Lung (tissue), 12 donors: ENCODE measurements around the gene PBRM1. TPM values are rescaled to one million over a fixed set of nuclear protein-coding genes. Genes with fewer than 3 reads are reported as not detected.

ENCODE experiments used
- ATAC-seq: fragments of 200-7000 bp; cut with Tn5 transposase; one replicate; pipeline ENCODE4 v1.9.1; 2020; ENCODE audit warnings: moderate number of reproducible peaks; ENCODE audit not compliant: insufficient read depth, low FRiP score
- DNase-seq, 3 donors: peaks; one replicate each; pipeline ENCODE4 v3.0.0-alpha.2; 2013 to 2017
- H3K27ac ChIP-seq, 2 donors: one replicate each; pipeline ENCODE4 v1.5.1; 2013; ENCODE audit warnings: mild to moderate bottlenecking in 2 of 2, moderate library complexity in 2 of 2, control low read depth in 1 of 2, inconsistent platforms in 1 of 2, low read depth in 1 of 2, low read length in 1 of 2
- H3K27me3 ChIP-seq, 3 donors: one replicate each; pipeline ENCODE4 v1.5.1; 2013; ENCODE audit warnings: low read length in 2 of 3; ENCODE audit not compliant: control insufficient read depth in 3 of 3, insufficient read depth in 3 of 3
- H3K36me3 ChIP-seq, 4 donors: one replicate each; pipeline ENCODE4 v1.5.1; 2013; ENCODE audit warnings: low read length in 4 of 4, mild to moderate bottlenecking in 1 of 4, moderate library complexity in 1 of 4; ENCODE audit not compliant: control insufficient read depth in 4 of 4, insufficient read depth in 4 of 4
- H3K4me1 ChIP-seq, 5 donors: one replicate each; pipeline ENCODE4 v1.5.1; 2013; ENCODE audit warnings: low read length in 5 of 5, mild to moderate bottlenecking in 2 of 5, moderate library complexity in 1 of 5; ENCODE audit not compliant: control insufficient read depth in 5 of 5, insufficient read depth in 5 of 5
- H3K4me3 ChIP-seq: one replicate; pipeline ENCODE4 v1.5.1; 2013; ENCODE audit warnings: mild to moderate bottlenecking, control low read depth, moderate library complexity
- H3K9ac ChIP-seq, 2 donors: one replicate each; pipeline ENCODE4 v1.5.1; 2013; ENCODE audit warnings: low read length in 2 of 2, control low read depth in 1 of 2; ENCODE audit not compliant: insufficient read depth in 1 of 2
- H3K9me3 ChIP-seq, 4 donors: one replicate each; pipeline ENCODE4 v1.5.1; 2013; ENCODE audit warnings: low read length in 3 of 4, mild to moderate bottlenecking in 1 of 4, moderate library complexity in 1 of 4; ENCODE audit not compliant: control insufficient read depth in 4 of 4, insufficient read depth in 3 of 4
- CTCF ChIP-seq: IDR thresholded peaks from 2 replicates; pipeline ENCODE4 v1.5.1; 2012; ENCODE audit warnings: mild to moderate bottlenecking; ENCODE audit errors: control extremely low read depth, extremely low read depth
- WGBS, 2 donors: extraction: QIAGEN DNeasy Blood & Tissue Kit; methylation state at CpG; one replicate each; pipeline ENCODE4 v1.1.7; 2013; 5-methylcytosine and 5-hydroxymethylcytosine counted together
- polyA plus RNA-seq, 2 donors: library from polyadenylated mRNA; stranded (reverse); fragments of 200-250 nt; gene quantifications; one replicate each; pipeline ENCODE4 v1.2.1, GENCODE V29; 2013
- total RNA-seq, 2 donors: library from RNA; depleted of rRNA in 1 of 2; stranded (reverse); fragments of >200 nt in 1 of 2; gene quantifications; one replicate each; pipeline ENCODE4 v1.2.1, GENCODE V29; 2014 to 2021
- donor health status: control.
- donor health status: control.
- donor health status: Bipolar disorder and iron deficiency.
- donor health status: healthy.
- donor health status: DM: yes; HTN: yes; CAD: no.

PBRM1 gene
- total and polyA plus RNA-seq, 4 donors, result 9.8 to 92.8 (median 40.7) TPM

GRCh38 chr3:52516509-52517195, 169.1 kb downstream of the PBRM1 start:
- H3K27me3 ChIP-seq, result no peaks in the 10 kb centered on the region
- ATAC-seq (no peak), DNase-seq (no peak)
- H3K4me3 ChIP-seq, result no peak overlapping the region
- peaks cover 0 to 14% (median under 1%) of the 10 kb centered on the region in 4 donors for H3K36me3 ChIP-seq
- H3K9ac ChIP-seq, result no peak overlapping the region
- no peak overlapping the region for H3K27ac ChIP-seq
- peaks cover 0 to 7% (median 0%) of the 10 kb centered on the region in 5 donors for H3K4me1 ChIP-seq
- WGBS, 2 donors, result 95 to 96% methylated on average over 19 of the region's 19 CpGs
- H3K9me3 ChIP-seq, result no peaks in the 10 kb centered on the region
- no peak for TF ChIP-seq CTCF

GRCh38 chr3:52515192-52515591, 170.5 kb downstream of the PBRM1 start:
- H3K9me3 ChIP-seq, result no peaks in the 10 kb centered on the region
- peaks cover 0 to 7% (median 0%) of the 10 kb centered on the region in 5 donors for H3K4me1 ChIP-seq
- peaks cover 0 to 9% (median 0%) of the 10 kb centered on the region in 4 donors for H3K36me3 ChIP-seq
- DNase-seq (no peak), ATAC-seq (no peak)
- H3K9ac ChIP-seq, result no peak overlapping the region
- H3K4me3 ChIP-seq, result no peak overlapping the region
- H3K27me3 ChIP-seq, result no peaks in the 10 kb centered on the region
- H3K27ac ChIP-seq, result no peak overlapping the region
- WGBS, 2 donors, result 59 to 62% methylated on average over 6 of the region's 6 CpGs
- TF ChIP-seq CTCF, result no peak

- ATAC-seq, result no peak
- Histone ChIP-seq H3K27me3 (no peaks in the 10 kb centered on the region), H3K36me3 (peaks cover 0 to 7% (median 0%) of the 10 kb centered on the region in 4 donors), H3K4me1 (peaks cover 0 to 7% (median 0%) of the 10 kb centered on the region in 5 donors), H3K27ac (no peak overlapping the region), H3K9ac (no peak overlapping the region), H3K9me3 (no peaks in the 10 kb centered on the region), H3K4me3 (no peak overlapping the region)
- 89 to 97% methylated on average over 11 of the region's 11 CpGs for WGBS, 2 donors
- no peak for TF ChIP-seq CTCF
- no peak for DNase-seq
Observed at GRCh38 chr3:52514576-52514975, 171.1 kb downstream of the PBRM1 start.
